SJCRH30 (cell line): Measurements from ENCODE around the gene LHX8. TPM values are rescaled to one million over a fixed set of nuclear protein-coding genes. Genes with fewer than 3 reads are reported as not detected.
"Not testable (repeated sequence)": the region's sequence is repeated elsewhere in the genome, so short reads cannot be mapped to it uniquely, and the experiment has no call there.

Source experiments
- DNase-seq, 2 experiments: peaks; one replicate each; pipeline ENCODE4 v3.0.0-alpha.2; 2015 to 2020
- H3K27ac ChIP-seq: fragments of 250-450 bp; sonication (Bioruptor Pico); 2 replicates; pipeline ENCODE4 v1.5.1; 2020; ENCODE audit warnings: mild to moderate bottlenecking, moderate library complexity
- H3K27me3 ChIP-seq: fragments of 250-450 bp; sonication (Bioruptor Pico); 2 replicates; pipeline ENCODE4 v1.5.1; 2020; ENCODE audit warnings: mild to moderate bottlenecking, moderate library complexity
- H3K36me3 ChIP-seq: fragments of 250-450 bp; sonication (Bioruptor Pico); 2 replicates; pipeline ENCODE4 v1.5.1; 2020; ENCODE audit warnings: mild to moderate bottlenecking, moderate library complexity
- H3K4me1 ChIP-seq: fragments of 250-450 bp; sonication (Bioruptor Pico); 2 replicates; pipeline ENCODE4 v1.5.1; 2020; ENCODE audit warnings: mild to moderate bottlenecking, moderate library complexity
- H3K4me3 ChIP-seq: fragments of 250-450 bp; sonication (Bioruptor Pico); 2 replicates; pipeline ENCODE4 v1.5.1; 2020; ENCODE audit warnings: mild to moderate bottlenecking, moderate library complexity
- H3K9me3 ChIP-seq: fragments of 250-450 bp; sonication (Bioruptor Pico); replicated peaks from 2 replicates; pipeline ENCODE4 v1.5.1; 2020; ENCODE audit warnings: mild to moderate bottlenecking, moderate library complexity
- total RNA-seq: library from RNA; depleted of rRNA; stranded (reverse); fragments of >200 nt; shearing (Covaris generic); gene quantifications from 2 replicates; pipeline ENCODE4 v1.2.3, GENCODE V29; 2014; rRNA removed

The LHX8 gene
- total RNA-seq: not detected in 2 replicates

DNA sequence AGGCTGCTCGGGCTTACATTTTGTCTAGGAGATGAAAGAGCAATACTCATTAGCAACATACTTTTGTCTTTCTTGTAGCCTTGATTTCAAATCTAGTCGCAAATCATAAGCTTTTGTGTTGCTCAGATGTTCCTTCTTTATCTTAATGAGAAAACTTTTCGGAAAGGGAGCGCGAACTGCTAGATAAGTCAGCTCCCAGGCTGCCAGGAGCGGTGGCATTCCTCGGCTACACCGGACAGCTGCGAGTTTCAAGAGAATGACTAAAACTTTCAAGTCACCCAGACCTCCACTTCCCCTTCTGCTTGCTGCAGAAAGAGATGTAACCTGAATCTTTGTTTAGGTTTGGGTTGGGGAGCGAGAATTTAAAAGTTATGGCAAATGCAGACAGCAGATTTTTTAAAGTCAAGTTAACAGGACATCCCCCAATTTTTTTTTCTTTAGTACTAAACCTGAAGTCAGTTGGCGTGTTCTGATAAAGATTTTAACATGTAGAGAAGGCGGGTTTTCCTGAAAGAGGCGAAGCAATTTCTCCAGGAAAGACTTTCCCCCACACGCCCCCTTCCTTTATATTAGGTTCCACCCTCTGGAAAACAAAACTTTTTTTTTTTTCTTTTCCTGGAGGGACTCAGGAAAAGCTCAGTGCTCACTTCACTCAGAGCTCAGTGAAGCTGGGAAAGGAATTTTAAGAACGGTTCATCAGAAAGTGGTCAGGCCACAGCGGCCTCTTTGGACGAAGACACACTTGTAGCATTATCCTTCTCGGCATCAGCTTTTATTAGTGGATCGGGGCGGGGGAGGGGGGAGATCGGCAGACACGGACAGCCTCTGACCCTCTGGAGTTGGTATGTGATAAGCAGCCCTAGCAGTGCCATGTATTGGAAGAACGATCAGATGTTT, at the start of gene LHX8:
LHX8 (plus strand) TSS at position 639 of the 897 bp plus-strand sequence. CDS start 2,227 bp downstream, outside the sequence.
- H3K4me1 ChIP-seq: no peaks in the 10 kb centered on the region
- no peaks in the 10 kb centered on the region for H3K27me3 ChIP-seq
- H3K36me3 ChIP-seq: no peaks in the 10 kb centered on the region
- peak; percentile 64 to 76 for DNase-seq
- H3K9me3 ChIP-seq: no peaks in the 10 kb centered on the region
- peak within 1 kb of the TSS; percentile 45 for H3K4me3 ChIP-seq
- H3K27ac ChIP-seq: no peak within 1 kb of the TSS

DNA sequence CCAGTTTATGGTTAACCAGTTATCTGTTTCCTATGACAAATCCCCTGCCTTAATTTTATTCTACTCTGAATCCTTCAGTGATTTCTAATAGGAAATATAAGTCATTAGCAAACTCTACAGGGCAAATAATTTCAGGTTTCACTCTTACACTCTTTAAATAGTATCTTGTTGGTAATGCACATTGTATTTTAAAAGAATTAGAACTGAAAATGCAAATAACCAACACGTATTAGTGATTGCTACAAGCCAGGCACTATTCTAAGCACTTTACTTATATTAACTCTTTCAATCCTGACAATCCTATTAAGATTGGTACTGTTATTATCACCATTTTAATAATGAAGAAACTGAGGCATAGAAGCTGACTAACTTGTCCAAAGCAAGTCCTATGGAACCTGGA, 48.3 kb upstream of the LHX8 start:
- H3K27ac ChIP-seq: no peak overlapping the region
- no peaks in the 10 kb centered on the region for H3K9me3 ChIP-seq
- no peaks in the 10 kb centered on the region for H3K27me3 ChIP-seq
- DNase-seq: no peak
- no peaks in the 10 kb centered on the region for H3K36me3 ChIP-seq
- H3K4me3 ChIP-seq: no peak overlapping the region
- no peaks in the 10 kb centered on the region for H3K4me1 ChIP-seq

DNA sequence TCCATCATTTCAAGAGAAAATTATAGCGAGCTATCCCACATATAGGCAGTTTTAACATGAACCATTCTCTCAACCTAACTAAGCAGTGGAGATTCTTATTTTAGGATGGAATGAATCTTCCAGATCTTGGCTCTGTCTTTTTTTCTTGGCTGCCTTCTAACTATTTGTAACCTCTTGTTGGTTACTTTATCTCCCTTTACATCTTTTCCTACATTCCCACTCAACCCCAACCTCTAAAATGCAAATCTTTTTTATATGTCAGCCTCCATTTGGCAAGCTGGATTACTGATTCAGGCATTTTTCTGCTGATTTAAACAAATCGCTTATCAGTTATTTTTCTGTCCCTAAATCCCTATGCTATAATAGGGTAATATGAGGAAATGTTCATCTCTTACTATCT, 46.9 kb upstream of the LHX8 start:
- Histone ChIP-seq H3K27me3 (no peaks in the 10 kb centered on the region), H3K27ac (no peak overlapping the region)
- DNase-seq: no peak

DNA sequence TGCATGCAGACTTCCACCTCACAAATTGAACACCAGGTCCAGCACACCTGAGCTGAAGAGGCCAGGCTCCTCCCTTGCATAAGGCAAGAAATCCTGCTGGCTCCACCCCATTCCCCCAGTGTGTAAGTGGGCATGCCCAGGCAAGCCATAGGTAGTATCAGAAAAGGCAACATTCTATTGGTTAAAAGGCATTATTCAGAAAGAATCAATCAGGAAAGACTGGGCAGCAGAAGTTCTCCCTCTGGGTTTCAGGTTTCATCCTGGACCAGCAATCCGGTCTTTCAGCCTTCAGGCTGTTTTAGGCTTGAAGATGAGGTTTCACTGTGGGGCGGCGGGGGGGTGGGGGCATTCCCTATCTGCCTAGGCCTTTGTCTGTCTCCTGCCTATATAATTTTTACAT, 42.0 kb upstream of the LHX8 start:
- Histone ChIP-seq H3K36me3 (no peaks in the 10 kb centered on the region), H3K4me3 (no peak overlapping the region), H3K27ac (no peak overlapping the region), H3K4me1 (no peaks in the 10 kb centered on the region), H3K27me3 (no peaks in the 10 kb centered on the region), H3K9me3 (no peaks in the 10 kb centered on the region)
- DNase-seq: peak in 1 of 2 experiments; percentile 20

More for the DNA sequence above, 46.9 kb upstream of the LHX8 start:
- H3K36me3 ChIP-seq: no peaks in the 10 kb centered on the region
- no peaks in the 10 kb centered on the region for H3K9me3 ChIP-seq
- no peak overlapping the region for H3K4me3 ChIP-seq
- no peaks in the 10 kb centered on the region for H3K4me1 ChIP-seq

DNA sequence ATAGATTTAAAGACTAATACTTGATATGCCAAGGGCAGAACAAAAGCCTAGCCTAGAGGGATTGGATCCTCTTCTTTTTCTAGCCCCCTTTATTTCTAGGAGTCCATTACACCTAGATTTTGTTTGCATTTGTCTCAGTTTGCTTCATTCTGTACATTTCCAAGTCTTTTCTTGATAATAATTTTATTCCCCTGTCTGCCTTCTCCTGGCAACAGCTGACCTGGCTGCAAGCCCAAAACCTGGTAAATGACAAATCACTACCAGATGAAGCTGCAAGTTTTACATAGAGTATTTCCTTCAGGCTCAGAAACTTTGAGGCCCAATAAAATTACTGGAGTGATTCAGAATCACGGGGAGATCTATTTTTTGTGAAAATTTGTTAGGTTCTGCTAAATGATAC, 36.5 kb upstream of the LHX8 start:
- H3K4me3 ChIP-seq: no peak overlapping the region
- H3K27me3 ChIP-seq: no peaks in the 10 kb centered on the region
- no peaks in the 10 kb centered on the region for H3K36me3 ChIP-seq
- no peaks in the 10 kb centered on the region for H3K9me3 ChIP-seq
- H3K4me1 ChIP-seq: no peaks in the 10 kb centered on the region
- DNase-seq: peak in 1 of 2 experiments; percentile 22
- no peak overlapping the region for H3K27ac ChIP-seq

DNA sequence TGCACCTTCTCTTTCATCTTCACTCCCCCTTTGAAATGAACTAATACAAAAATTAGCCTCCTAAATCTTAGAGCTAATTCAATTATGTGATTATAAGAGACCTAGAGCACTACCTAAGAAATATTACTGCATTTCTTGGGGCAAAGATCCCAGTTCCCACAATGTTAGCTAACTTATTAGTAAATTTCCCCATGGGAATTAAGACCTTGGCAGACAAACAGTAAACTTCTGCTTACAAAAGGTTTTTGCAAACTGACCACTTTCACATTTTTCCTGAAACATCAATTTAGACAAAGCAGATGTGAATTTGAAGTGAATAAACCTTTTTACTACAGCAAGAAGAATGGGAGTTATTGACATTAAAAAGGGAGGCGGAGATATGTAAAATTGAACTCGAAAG, 34.6 kb upstream of the LHX8 start:
- H3K27ac ChIP-seq: no peak overlapping the region
- no peaks in the 10 kb centered on the region for H3K27me3 ChIP-seq
- H3K9me3 ChIP-seq: no peaks in the 10 kb centered on the region
- no peaks in the 10 kb centered on the region for H3K36me3 ChIP-seq
- no peak for DNase-seq
- no peak overlapping the region for H3K4me3 ChIP-seq
- no peaks in the 10 kb centered on the region for H3K4me1 ChIP-seq

DNA sequence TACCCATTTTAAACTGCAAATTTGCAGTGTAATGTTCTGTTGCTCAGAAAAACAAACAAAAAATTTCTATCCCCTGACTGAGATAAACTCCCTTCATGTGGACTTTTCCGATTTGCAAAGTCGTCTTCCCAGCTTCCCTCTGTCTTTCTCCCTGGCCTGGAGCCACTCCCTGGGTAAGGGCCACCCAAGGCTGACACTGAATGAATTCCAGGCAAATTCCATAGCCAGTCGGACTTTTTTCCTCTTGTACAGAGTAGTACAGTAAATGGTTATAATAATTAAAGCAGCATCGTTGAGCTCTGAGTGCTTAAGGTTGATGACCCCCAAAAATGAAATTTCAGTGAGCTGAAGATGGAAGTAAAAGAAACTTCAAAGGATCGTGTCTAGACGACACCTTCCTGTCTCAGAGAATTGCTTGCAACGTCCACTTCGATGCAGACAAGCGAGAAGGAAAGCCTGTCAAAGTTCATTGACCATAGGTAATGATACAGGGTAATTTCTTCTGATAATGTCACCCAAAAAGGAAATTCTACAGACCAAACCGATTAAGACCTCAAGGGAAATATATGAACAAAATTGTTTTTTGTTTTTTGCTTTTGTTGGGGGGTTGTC, 33.6 kb upstream of the LHX8 start:
- no peaks in the 10 kb centered on the region for H3K4me1 ChIP-seq
- no peaks in the 10 kb centered on the region for H3K27me3 ChIP-seq
- no peak for DNase-seq
- H3K36me3 ChIP-seq: no peaks in the 10 kb centered on the region
- H3K4me3 ChIP-seq: no peak overlapping the region
- no peak overlapping the region for H3K27ac ChIP-seq
- no peaks in the 10 kb centered on the region for H3K9me3 ChIP-seq

DNA sequence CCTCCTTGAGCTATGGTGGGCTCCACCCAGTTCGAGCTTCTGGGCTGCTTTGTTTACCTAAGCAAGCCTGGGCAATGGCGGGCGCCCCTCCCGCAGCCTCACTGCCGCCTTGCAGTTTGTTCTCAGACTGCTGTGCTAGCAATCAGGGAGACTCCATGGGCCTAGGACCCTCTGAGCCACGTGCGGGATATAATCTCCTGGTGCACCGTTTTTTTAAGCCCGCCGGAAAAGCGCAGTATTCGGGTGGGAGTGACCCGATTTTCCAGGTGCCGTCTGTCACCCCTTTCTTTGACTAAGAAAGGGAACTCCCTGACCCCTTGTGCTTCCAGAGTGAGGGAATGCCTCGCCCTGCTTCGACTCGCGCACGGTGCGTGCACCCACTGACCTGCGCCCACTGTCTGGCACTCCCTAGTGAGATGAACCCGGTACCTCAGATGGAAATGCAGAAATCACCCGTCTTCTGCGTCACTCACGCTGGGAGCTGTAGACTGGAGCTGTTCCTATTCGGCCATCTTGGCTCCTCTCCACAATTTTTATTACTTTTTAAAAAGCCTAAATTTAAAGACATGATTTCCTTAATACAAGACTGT, 21.7 kb upstream of the LHX8 start:
- not testable (repeated sequence) for H3K9me3 ChIP-seq, H3K36me3 ChIP-seq, H3K27ac ChIP-seq, H3K4me1 ChIP-seq, H3K27me3 ChIP-seq
- peak overlapping the region; percentile 47 for H3K4me3 ChIP-seq
- DNase-seq: peak in 1 of 2 experiments; percentile 5

DNA sequence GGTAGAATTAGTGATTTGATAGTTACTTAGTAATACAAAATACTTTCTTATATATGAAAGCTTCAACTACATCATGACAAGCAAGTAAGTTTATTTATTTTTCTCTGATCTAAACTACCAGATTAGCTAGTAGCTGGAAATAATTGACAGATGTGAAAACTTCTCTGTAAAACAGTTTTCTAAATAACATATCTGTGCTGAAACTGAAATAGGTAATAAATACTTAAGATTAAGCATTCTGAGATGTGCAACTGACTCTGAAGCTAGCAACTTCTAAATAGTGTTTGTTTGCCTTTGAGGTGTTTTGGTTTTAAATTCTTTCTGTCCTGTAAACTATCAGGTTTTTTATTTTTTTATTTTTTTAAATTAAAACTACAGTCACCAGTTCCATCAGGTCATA, 18.5 kb upstream of the LHX8 start:
- Histone ChIP-seq H3K36me3 (no peaks in the 10 kb centered on the region), H3K9me3 (no peaks in the 10 kb centered on the region), H3K4me1 (no peaks in the 10 kb centered on the region), H3K4me3 (no peak overlapping the region), H3K27me3 (no peaks in the 10 kb centered on the region), H3K27ac (no peak overlapping the region)
- no peak for DNase-seq

DNA sequence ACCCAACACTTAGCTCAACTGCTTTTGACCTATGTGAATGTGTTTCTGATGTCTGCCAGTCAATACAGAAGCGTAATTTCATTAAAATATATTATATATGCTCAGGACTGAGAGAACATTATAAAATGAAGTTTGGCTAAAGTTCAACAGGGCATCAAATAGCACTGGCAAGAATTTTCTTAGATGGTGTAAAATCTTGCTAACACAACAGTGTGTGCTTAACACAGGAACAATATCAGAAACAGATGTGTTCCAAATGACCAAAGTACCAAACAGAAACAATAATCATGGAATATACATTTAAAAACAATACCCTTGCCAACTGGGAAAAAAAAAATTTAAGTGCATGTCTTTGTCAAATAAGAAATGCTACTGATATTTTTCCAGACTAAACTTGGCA, 10.4 kb upstream of the LHX8 start:
- Histone ChIP-seq H3K36me3 (no peaks in the 10 kb centered on the region), H3K9me3 (no peaks in the 10 kb centered on the region), H3K27me3 (no peaks in the 10 kb centered on the region), H3K4me3 (no peak overlapping the region), H3K4me1 (no peaks in the 10 kb centered on the region), H3K27ac (no peak overlapping the region)
- DNase-seq: no peak

DNA sequence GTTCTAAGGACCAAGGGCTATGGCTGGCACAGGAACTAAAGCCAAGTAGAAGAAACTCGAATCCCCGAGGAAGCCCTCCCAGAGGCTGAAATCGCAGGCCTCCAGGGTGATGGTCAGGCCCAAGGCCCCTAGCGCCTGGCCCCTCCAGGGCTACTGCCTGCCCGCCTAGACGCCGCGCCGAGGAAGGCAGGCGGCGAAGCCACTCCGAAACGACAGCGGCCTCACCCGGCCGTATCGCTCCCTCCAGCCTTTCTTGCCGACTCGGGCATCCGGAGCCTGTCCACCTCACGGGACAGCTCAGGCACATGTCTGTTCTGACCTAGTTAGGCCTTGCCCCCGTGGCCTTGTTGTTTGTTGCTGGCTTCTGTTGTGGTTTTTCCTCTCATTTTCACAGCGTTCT, 9.7 kb upstream of the LHX8 start:
- Histone ChIP-seq H3K27ac (no peak overlapping the region), H3K4me1 (no peaks in the 10 kb centered on the region), H3K36me3 (no peaks in the 10 kb centered on the region), H3K4me3 (no peak overlapping the region), H3K9me3 (no peaks in the 10 kb centered on the region), H3K27me3 (no peaks in the 10 kb centered on the region)
- no peak for DNase-seq

DNA sequence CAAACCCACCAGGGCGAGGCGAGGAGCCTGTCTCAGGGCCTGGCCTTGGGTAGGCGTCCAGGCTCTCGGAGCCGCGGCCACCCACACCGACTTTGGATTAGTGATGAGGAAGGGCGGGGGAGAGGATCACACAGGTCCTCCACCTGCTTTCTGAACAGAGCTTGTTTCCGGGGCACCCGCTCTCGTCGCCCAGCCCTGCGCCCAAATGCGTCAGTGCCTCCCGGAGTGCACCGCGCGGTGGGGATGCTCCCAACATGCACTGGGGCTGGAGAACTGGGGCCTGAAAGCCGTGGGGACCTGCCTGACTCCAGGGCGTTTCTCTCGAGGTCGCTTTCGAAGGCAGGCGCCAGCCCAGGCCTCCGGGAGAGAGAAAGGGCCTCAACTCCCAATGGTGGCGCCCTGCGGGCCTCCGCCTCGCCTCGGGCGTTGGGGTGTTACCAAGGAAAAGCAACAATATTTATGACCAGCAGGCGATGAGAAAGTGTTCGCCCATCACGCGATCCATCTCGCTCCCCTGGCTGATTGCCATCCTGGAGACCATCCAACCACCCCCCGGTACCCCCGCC, 8.9 kb upstream of the LHX8 start:
- H3K27me3 ChIP-seq: no peaks in the 10 kb centered on the region
- H3K4me1 ChIP-seq: no peaks in the 10 kb centered on the region
- no peak overlapping the region for H3K4me3 ChIP-seq
- H3K9me3 ChIP-seq: no peaks in the 10 kb centered on the region
- H3K36me3 ChIP-seq: no peaks in the 10 kb centered on the region
- H3K27ac ChIP-seq: no peak overlapping the region
- no peak for DNase-seq

DNA sequence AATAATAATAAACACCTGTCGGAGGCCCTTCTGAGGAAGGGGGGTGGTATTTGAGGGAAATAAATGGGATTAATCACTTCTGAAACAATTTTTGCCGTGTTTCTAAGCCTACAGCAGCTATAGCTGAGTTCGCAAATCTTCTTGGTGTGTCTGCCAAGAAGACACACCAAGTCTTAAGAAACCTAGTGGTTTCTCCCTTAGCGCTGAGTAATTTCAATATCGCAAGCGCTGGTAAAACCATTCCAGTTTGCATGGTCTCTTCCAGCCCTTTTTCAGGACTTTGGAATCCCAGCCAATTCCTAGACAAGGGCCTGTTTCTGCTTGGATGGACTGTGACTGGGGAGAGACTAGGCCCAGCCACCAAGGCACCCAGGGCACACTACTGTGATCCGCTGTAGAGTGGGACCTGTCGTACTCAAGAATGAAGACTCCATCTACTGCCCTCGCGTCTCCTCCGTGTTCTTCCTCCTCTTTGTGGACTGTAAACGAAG, 7.5 kb upstream of the LHX8 start:
- no peaks in the 10 kb centered on the region for H3K27me3 ChIP-seq
- H3K27ac ChIP-seq: no peak overlapping the region
- no peaks in the 10 kb centered on the region for H3K9me3 ChIP-seq
- H3K4me1 ChIP-seq: no peaks in the 10 kb centered on the region
- DNase-seq: no peak
- H3K36me3 ChIP-seq: no peaks in the 10 kb centered on the region
- no peak overlapping the region for H3K4me3 ChIP-seq

DNA sequence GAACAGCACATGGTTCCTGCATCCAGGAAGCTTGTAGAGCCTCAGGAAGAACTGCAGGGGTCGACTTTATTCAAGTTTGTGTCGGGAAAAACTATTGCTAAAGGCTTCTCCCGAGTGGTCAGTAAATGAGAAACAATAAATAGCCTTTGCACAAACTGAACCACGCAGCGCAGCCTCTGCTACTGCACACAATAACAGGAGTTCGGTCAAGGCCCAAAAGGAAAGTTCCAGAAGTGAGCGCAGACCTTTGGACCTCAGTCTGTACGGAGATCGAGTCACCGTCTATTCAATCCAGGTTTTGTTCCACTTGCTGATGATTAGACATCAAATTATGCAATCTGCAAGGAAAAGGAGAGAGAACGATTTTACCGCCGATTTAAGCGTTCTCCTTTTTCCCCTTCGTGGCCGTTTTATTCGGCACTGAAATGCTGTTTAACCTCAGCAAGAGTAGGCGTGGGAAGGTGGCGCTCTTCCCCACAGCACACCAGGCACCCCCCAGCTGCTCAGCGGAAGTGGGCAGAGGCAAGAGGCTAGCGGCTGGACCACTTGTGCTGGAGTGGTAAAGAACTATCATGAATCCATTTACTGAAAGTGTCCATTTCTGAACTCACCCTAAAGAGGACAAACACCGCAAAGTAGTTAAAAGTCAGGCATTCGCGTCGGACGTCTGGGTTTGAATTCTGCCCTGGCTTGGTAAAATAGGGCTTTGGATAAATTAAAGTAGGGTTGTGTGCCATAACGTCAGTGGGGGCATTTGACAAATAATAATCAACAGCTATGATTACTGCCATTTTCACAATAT, 6.1 kb upstream of the LHX8 start:
- Histone ChIP-seq H3K9me3 (no peaks in the 10 kb centered on the region), H3K36me3 (no peaks in the 10 kb centered on the region), H3K27me3 (no peaks in the 10 kb centered on the region), H3K4me3 (no peak overlapping the region), H3K4me1 (no peaks in the 10 kb centered on the region), H3K27ac (no peak overlapping the region)
- no peak for DNase-seq
